NCI-H146 treated with DMSO at 0.1 percent for 48 hours (cell line): ENCODE results near the gene NMD3.
"Not testable (repeated sequence)": the region's sequence is repeated elsewhere in the genome, so short reads cannot be mapped to it uniquely, and the experiment has no call there.

Experiments used
- DNase-seq: peaks from one replicate; lab custom pipeline; 2025; ENCODE audit not compliant: unreplicated experiment; lab: John Stamatoyannopoulos, UW

NMD3 gene

GRCh38 chr3:161220850-161221753 lies at the start of gene NMD3:
NMD3 (plus strand) TSS chr3:161221311; CDS start chr3:161222014, 703 bp downstream.
- DNase-seq = peak; percentile 97

DNA sequence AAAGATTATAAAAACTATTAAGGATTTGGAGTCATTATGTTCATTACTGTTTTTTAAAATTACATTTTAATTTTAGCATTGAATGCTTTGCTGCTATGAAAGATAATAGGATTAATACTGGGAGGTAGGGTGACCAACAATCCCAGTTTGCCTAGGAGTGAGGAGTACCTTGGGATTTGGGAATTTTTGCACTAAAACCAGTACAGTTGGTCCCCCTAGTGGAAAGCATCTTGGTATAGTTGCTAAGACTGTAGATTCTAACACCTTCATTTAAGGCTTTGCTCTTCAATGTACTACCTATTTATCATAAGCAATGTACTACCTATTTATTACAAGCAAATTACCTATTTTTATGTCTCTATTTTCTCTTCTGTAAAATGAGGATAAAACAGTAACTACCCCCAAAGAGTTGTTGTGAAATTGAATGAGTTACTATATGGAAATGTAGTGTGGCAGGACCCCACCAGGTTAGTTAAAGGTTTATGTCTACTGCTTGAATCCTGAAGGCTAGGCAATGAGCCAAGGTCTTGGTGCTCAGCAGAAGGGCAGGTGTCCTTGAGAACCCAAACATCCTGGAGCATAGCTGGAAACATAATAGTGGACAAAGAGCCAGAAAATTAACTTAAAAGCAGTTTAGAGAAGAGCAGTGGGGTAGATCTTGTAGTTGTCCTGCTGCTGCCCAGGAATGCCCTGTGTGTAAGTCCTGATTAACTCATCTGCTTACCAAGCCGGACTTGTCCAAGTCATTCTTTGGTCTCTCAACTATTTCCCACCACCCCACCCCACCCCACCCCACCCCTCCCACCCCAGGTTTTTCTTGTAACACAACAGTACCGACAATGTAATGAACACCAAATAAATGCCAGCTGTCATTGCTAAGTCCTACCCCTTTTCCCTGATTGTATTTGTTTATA lies 49.2 kb upstream of the NMD3 start:
- no peak for DNase-seq

- peak; percentile 93 for DNase-seq
Measured at GRCh38 chr3:161175506-161175905, 45.6 kb upstream of the NMD3 start.

DNA sequence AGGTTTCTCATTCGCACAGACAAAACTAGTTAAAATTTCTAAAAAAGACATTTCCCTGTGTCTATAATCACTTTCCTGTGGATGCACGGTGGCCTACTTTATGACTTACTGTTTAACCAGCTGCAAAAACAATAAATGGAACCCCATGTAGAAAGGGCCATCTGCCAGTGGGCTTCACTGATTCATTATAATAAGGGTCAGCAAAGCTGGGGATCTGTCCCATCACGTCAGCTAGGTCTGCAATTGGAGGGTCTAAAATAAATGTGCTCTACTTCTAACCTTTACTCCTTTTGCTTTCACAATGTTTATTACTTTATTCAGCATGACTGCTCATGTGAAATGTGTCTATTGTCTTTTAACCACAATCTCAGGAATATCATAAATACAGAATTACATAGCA lies 43.1 kb upstream of the NMD3 start:
- peak; percentile 94 for DNase-seq

- not testable (repeated sequence) for DNase-seq
Measured at GRCh38 chr3:161181371-161181770, 39.7 kb upstream of the NMD3 start.

DNA sequence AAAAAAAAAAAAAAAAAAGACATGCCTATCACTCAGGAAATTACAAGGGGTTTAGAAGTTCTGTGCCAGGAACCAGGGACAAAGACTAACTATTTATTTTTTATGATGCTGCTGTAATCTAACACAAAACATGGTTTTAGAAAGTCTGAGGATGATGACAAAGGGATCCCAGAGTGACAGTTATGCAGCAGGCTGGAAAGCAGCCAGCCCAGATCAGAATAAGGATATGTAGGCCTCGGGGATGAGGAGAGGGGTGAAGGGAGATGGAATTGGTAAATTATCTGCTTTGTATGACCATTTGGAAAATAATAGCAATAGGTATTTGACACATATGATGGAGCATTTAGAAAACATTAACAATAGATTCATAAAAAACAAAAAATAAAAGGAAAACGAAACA lies 34.1 kb upstream of the NMD3 start:
- no peak for DNase-seq

GRCh38 chr3:161197855-161198850 lies 23.0 kb upstream of the NMD3 start:
- DNase-seq = no peak

- no peak for DNase-seq
Measured at GRCh38 chr3:161199926-161200325, 21.2 kb upstream of the NMD3 start.

DNA sequence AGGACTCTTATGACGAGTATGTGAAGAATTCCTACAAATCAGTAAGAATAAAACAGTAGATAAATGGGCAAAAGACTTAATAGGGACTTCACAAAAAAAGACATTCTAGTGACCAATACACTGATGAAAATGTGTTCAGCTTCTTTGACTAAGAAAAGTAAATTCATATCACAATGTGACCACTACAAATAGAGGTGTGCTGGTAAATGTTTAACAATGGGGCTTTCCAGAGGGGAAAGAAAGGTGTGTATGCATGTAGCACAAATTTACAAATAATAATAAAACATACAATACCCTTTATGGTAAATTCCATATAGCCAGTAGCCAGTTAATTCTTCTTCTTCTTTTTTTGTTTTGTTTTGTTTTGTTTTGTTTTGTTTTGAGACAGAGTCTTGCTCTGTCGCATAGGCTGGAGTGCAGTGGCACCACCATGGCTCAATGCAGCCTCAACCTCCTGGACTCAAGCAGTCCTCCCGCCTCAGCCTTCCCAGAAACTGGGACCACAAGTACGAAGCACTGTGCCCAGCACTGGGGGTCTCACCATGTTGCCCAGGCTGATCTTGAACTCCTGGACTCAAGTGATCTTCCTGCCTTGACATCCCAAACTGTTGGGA lies 17.5 kb upstream of the NMD3 start:
- no peak for DNase-seq

DNA sequence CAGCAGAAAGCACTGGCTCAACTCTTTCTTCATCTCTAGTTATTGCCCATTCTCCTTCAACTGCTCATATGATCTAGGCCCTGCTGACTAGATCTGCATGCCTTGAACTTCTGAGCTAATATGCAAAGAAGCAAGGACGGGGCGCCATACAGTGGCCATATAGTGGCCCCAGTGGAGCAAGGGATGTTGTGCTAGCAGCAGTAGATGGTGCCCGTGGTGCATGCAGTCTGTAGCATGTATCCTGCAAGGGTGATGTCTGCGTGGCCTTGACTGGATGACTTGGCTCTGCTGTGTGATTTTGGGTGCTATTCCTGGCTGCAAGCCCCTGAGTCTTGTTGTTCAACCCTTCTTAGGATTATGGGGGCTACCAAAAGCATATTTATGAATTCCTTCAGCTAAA lies 12.2 kb upstream of the NMD3 start:
- DNase-seq = no peak

- peak; percentile 83 for DNase-seq
Measured at GRCh38 chr3:161212171-161212771, 8.8 kb upstream of the NMD3 start.

DNA sequence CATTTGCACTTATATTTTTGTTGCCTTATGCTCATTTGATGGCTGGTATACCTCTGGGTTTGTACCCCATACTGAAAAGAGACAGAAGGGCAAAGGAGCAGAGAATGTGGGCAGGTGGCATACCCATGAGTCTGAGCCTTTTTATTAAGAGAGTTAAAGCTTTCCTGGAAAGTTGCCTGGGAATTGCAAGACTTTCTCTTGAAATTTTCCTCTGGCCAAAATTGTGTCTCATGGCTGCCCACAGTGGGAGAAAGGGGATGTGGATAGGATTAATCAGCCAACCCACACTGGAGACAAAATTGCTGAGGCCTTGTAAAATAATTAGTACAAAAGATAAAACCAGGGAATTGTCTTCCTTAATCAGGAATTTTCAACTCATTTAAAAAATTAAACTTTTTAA lies 8.2 kb upstream of the NMD3 start:
- DNase-seq = no peak

GRCh38 chr3:161213644-161214043 lies 7.5 kb upstream of the NMD3 start:
- no peak for DNase-seq

DNA sequence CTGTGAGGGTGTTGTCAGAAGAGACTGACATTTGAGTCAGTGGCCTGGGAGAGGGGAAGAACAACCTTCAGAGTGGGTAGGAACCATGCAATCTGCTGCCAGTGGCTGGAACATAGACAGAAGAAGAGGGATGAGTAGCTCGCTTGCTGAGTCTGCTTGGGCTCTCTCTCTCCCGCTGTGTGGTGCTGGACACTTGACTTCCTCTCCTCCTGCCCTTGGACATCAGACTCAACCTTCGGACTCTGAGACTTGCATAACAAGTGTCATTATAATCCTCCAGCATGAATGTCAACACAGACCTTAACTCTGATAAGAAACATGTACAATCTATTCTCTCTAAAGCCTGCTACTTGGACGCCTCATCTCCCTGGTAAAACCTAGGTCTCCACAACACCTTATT lies 5.9 kb upstream of the NMD3 start:
- no peak for DNase-seq

DNA sequence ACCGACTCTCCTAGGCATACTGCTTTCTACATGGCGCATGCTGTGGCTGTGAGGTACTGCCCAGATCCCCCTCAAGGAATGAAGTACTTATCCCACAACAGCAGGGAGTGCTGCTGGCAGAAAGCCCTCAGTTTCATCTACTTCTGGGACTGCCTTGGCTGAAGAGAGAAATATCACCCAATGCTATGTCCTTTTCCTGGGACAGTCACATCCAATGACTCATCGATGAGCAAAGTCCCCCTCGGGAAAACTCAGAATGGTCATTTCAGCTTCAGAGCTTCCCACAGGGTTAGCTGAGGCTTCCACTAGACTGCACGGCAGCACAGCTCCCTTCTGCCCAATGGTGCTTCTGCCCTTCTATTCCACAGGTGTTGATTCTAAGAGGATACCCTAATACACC lies 3.6 kb upstream of the NMD3 start:
- no peak for DNase-seq

DNA sequence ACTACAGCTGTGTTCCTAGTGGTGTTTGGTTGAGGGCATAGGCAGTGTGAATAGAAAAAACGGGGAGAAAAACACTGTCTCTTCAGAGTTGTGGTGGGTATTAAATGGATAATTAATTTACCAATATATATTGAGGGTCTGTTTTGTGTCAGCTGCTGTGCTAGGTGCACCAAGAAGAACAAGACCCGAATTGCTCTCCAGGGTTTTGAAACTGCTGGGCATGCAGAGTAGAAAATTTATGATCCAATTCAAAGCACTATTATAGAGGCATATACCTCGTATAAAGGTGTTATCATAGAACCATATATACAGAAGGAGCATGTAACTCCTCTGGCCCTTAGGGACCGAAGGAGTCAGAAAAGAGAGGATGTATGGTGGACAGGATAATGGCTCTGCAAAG lies 1.6 kb upstream of the NMD3 start:
- no peak for DNase-seq

DNA sequence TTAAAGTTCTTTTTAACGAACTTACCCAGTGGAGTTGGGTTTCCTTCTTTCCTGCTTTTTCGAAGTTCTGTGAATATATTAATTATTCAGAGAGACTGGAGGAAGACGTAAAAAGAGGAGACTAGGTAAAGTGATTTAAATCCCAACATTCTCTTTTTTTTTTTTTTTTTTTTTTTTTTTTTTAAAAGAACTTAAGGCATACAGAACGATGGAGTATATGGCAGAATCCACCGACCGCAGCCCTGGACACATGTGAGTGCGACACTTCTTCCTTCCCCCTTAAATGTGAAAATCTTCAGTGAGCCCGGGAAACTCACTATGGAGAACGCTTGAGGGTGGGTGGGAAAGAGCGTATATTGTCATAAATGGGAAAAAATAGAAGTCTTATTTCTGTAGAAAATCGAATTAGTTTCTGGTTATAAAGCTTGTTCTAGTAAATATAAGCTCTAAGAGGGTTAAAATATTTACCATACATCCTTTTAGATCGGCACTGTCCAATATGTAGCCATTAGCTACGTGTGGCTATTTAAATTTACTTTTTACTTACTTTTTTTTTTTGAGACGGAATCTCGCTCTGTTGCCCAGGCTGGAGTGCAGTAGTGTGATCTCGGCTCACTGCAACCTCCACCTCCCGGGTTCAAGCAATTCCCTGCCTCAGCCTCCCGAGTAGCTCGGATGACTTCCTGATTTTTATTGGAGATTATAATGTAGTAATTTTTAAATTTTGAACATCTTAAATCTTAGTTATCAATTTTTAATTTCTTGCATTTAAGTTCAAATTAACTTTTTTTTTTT lies 892 bp downstream of the NMD3 start:
- DNase-seq = peak; percentile 55

DNA sequence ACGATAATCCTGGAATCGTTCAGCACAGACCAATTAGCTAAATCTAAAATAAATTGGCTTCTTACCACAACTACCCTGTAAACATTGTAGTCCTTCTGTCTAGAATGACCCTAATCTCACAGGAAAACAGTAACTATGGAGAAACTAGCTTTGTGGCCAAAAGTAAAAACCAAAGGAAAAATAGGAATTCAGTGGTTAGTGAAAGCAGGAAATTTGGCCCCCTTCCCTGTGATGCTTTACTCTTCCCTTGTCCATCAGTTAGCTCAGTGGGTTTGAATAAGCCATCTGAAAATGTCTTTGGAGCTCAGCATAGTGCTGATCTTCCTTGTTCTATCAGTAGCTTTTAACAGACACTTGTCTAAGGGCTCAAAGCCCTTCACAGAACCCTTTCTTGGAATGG lies 1.6 kb downstream of the NMD3 start:
- DNase-seq = no peak

GRCh38 chr3:161224786-161225185 lies 3.7 kb downstream of the NMD3 start:
- DNase-seq = no peak
